Midbrain (tissue), 1 donor: ENCODE data around the gene CDC42.
"Not testable (repeated sequence)": the region's sequence is repeated elsewhere in the genome, so short reads cannot be mapped to it uniquely, and the experiment has no call there.

Source experiments
- DNase-seq: peaks from one replicate; lab custom pipeline; 2025; lab: John Stamatoyannopoulos, UW

Gene CDC42

DNA sequence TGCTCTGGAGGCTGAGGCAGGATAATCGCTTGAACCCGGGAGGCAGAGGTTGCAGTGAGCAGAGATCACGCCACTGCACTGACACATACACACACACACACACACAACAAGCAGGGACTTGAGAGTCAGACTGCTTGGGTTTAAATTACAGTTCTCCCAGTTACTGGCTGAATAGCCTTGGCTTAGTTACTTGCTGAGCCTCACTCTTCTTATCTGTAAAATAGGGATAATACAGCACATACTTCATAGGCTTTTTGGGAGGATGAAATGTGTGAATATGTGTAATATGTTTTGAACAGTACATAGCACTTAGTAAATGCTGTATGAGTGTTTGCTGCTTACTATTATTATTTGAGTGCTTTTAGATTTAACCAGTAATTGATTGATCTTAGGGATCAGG, 23.8 kb downstream of the CDC42 start:
- DNase-seq: no peak

DNA sequence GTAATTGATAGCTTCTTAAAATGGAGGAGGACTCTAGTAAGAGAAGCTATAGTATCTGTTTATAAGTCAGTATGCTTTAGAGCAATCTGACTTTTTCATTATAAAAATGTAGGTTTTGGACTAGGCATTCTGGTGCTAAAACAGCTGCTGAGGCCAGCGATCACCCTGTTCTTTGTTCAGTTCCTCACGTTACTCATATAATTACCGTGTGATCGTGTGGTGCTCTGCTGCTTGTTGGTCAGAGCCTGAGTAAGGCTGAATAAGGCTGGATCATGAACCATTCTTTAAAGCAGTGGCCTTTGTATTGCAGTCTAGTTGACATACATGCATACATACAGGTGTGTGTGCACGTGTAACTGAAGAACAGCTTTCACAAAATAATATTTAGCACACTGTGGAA, 25.2 kb downstream of the CDC42 start:
- no peak for DNase-seq

DNA sequence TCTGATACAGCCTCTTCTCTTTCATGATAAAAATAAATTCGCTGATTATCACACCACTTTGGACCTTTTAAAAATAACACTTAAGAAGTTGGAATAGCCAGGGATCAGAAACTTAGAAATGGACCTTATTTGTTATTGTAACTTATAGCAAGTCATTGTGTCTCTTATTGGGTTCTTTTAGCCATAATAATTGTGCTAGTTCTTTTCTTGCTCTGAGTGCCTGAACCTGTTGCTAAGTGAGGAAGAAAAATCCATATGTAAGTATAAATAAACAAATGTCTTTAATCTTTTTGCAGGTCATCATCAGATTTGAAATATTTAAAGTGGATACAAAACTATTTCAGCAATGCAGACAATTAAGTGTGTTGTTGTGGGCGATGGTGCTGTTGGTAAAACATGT, 25.6 kb downstream of the CDC42 start:
- no peak for DNase-seq

DNA sequence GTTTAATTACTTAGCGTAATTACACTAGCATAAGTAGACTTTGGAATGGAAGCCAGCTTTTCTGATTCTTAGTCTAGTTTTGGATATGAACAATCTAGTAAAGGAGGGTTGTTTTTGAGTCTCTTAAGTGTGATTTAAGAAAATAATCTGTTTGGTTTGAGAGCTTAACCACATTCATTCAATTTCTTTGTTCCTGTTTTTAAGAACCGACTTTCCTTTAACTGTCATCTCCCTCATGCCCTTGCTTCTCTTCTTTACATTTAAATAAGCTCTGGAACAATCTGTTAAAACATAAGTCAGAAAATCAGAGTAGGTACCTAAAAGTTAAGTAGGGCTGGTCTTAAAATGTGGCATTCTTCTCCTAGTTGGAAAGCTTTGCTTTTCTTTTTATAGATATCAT, 27.7 kb downstream of the CDC42 start:
- DNase-seq: no peak

DNA sequence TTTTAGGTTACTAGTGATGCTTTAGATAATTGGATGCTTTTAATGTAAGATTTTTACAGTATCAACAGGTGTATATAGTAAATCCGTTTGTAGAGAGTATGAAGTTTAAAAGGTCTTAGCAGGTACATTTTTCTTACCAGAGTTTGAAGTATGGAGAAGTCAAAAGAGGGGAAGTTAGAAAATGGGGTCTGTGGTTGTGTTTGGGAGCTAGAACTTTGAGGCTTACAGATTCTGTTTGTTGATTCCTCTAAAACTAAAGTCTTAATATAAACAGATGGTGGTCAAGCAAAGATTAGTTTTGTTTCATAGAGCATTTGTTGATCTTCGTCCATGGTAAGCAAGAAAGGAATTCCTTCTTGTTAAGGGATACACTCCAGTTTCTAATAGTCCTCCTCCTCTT, 35.8 kb downstream of the CDC42 start:
- no peak for DNase-seq

DNA sequence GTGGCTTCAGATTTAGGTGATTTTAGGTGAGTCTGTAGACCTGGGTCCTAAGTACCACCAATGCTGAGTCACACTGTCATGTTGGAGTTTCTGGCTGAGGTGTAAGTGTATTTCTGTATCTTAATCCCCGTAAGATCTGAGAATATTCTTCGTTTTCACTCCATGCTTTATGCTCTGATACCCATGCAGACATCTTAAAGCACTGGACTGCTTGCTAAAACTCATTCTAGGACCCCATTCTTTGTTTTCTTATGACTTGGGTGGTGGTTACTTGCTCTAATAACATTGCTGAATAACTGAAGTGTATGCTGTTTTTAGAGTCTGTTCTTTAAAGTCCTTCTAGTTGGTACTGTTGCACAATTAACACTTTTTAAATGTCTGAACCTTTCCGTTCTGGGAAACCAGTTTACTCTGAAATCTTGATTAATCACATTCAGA, 36.6 kb downstream of the CDC42 start:
- no peak for DNase-seq

DNA sequence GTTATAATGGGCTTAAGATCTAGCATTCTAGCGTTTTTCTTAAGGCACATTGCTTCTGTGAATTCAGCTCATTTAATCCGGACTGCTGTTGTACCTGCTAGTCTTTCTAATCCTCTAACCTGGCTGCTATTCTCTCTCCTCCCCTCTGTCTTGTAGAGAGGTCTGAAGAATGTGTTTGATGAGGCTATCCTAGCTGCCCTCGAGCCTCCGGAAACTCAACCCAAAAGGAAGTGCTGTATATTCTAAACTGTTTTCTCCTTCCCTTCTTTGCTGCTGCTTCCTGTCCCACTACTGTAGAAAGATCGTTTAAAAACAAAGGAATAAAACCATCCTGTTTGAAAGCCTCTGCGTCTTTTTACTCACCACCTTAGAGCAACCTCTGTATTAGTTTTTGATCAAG, 37.3 kb downstream of the CDC42 start:
- no peak for DNase-seq

DNA sequence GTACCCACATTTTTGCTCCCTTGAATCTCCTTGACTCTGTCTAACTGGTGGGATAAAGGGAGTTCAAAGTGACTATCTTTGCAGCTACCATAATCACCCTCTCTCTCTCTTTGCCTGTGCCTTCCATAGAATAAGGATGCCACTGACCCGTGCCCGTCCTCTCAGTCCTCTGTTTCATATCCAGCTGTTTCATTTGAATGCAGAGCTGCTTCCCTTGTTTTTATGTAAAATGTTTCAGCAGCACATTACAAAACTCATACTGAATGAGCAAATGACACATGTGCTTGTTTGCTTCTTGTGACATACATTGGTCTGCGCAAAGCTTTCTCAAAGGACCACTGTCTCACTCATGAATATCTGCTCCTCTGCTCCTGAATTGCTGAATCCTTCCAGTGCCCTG, 38.4 kb downstream of the CDC42 start:
- DNase-seq: no peak

DNA sequence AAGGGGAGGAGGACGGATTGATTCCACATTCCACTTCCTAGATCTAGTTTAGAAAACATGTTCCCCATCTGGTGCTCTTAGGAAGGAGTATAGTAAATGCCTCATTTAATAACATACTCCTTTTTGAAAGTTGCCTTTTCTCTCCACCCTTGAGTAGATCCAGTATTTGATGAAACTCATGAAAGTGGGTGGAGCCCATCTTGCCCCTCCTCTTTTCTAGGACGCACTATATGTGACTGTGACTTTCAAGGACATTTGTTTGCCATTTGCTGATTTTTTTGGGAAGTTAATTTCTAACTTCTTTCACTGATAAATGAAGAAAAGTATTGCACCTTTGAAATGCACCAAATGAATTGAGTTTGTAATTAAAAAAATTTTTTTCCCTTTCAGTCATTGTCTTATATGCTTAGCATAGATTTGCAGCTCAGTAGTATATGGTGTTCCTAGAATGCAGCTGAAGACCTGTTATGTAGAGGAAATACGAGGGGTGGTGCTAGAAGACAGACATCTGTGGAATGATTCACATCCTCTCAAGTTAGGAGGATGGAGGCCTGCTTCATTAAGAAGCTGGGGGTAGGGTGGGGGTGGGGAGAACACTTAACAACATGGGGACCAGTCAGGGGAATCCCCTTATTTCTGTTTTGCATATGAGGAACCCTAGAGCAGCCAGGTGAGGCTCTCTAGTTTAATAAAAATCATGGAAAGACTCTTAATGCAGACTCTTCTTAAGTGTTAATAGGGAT, 39.7 kb downstream of the CDC42 start:
- DNase-seq: not testable (repeated sequence)

DNA sequence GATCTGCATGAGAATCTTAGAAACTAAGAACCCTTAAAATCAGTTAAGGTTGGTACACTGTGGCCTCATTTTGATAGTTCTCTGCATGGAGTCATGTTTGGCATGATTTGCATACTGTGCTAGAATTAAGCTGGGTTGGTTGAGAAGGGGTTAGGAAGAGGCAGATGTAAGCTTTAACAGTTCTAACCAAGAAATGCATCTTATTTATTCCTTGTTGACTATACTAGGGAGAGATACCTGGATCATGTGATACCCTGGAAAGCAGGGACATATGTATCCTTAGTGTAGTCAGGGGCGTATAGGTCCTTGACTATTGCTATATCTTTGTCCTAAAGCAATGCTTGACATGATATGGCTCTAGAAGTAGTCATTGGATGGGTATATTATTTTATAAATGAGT, 41.0 kb downstream of the CDC42 start:
- no peak for DNase-seq

DNA sequence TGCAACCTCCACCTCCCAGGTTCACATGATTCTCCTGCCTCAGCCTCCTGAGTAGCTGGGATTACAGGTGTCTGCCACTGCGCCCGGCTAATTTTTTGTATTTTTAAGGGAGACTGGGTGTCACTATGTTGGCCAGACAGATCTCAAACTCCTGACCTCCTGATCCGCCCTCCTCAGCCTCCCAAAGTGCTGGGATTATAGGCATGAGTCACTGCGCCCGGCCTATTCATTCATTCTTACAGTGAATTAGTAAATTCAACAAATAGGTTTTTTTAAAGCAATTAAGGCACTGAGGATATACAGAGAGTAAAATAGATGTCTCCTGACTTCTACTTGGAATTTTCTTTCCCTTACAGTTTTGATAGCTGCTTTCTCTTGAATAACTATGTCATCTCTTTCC, 43.5 kb downstream of the CDC42 start:
- no peak for DNase-seq

DNA sequence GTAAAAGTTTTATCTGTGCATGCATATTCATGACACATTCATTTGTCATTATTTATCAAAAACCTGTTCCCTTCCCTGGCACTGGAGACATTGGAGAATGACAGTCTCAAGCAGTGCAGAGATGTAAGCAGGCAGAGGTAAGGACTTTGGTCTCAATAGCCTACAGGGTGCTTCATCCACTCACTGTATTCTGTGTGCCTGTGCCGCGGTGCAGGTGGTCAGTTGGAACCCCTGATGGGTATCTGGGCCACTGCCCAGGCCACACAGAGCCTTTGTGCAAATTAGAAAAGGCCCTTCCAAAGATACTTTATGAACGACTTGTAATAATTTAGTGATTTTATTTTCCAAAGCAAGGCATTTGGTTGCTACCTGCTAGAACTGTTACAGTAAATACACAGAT, 44.0 kb downstream of the CDC42 start:
- no peak for DNase-seq

DNA sequence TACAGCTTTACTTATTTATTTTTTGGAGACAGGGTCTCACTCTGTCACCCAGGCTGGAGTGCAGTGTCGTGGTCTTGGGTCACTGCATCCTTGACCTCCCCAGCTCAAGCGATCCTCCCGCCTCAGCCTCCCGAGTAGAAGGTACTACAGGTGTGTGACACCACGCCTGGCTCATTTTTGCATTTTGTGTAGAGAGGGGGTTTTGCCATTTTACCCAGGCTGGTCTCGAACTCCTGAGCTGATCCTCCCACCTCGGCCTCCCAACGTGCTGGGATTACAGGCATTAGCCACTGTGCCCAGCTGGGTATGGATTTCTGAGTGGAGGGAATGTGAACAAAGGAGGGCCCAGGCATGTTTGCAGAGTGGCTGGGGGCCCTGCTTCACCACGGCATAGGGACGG, 46.2 kb downstream of the CDC42 start:
- no peak for DNase-seq

DNA sequence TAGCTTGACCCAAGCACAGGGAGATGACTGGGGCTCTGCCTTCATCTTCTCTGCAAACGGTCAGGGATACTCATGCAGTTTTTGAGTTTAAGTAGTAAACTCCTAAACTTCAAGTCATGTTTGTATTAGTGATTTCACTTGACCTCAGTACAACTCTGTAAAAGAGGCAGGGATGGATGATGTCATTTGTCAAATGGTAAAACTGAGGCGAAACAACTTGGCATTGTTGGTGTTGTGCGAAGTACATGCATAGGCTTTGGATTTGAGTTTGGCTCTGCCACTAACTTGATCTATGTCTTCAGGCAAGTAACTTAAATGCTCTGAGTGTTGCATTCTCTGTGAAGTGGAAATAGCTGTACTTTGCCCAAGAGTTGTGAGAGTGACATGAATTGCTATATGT, 47.7 kb downstream of the CDC42 start:
- DNase-seq: no peak

DNA sequence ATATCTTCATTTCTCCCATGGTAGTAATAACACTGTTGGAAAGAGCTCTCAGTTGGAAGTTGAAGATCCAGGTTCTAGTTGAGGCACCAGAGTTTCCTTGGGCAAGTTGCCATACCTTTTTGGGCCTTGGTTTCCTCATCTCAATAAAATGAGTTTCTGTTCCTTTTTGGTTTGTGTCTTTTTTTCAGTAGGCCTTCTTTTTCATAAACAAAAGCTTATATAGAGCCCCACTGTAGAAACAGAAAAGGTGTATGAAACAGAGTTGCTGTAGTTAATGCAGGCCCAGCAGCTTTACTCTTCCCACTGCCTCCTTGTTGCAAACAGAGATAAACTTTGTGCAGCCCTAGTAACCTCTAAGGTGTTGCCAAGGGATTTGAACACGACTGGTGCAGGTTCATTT, 48.7 kb downstream of the CDC42 start:
- DNase-seq: no peak

DNA sequence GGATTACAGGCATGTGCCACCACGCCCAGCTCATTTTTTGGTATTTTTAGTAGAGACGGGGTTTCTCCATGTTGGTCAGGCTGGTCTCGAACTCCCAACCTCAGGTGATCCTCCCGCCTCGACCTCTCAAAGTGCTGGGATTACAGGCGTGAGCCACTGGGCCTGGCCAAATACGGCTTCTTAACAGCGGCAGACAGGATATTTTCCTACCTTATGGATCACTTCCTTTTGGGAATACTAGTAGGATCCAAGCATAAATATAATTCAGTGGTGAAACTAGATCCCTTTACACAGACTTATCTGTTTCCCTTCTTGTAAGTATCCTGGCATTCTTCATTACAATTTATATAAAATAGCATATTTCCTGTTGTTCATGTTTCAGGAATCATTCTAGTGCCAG, 49.5 kb downstream of the CDC42 start:
- DNase-seq: no peak

DNA sequence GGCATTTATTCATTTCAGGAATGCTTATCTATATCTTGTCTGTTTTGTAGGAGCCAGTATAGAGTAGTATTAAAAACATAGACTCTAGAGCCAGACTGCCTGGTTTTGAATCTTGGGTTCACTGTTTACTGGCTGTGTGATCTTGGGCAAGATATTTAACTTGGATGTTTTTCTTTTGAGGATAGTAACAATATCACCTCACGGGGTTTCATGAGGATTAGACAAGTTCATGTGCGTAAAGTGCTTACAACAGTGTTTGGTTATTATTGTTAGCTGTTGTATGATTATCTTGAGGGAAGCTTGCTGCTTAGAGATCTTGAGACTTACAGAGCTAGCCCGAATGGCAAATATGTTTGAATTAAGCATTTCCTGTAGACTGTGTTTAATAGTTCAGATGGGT, 50.2 kb downstream of the CDC42 start:
- DNase-seq: no peak

DNA sequence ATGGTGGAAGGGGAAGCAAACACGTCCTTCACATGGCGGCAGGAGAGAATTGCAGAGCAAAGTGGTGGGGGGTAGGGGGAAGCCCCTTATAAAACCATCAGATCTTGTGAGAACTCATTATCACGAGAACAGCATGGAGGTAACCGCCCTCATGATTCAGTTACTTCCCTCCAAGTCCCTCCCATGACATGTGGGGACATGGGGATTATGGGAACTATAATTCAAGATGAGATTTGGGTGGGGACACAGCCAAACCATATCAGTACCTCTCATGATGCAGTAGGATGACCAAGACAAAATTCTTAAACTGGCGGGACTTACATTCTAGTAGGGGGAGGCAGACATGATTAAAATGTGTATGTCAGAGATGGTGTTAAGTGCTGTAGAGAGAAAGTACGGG, 51.6 kb downstream of the CDC42 start:
- no peak for DNase-seq

DNA sequence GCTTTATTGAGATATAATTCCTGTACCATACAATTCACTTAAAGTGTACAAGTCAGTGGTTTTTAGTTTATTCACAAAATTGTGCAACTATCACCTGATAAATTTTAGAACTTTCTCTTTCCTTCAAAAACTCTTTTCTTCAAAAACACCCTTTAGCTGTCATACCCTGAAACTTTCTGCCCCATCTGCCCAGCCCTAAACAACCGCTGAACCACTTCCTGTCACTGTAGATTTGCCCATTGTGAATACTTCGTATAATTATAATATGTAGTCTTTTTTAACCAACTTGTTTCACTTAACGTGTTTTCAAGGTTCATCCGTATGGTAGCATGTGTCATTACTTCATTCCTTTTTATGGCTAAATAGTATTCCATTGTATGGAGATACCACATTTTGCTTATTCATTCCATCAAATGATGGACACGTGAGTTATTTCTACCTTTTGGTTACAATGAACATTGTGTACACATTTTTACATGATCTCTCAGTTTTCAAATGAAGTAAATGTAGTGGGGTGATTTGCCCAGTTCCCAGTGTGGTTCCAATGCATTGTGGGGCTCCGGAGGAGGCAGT, 52.4 kb downstream of the CDC42 start:
- no peak for DNase-seq

DNA sequence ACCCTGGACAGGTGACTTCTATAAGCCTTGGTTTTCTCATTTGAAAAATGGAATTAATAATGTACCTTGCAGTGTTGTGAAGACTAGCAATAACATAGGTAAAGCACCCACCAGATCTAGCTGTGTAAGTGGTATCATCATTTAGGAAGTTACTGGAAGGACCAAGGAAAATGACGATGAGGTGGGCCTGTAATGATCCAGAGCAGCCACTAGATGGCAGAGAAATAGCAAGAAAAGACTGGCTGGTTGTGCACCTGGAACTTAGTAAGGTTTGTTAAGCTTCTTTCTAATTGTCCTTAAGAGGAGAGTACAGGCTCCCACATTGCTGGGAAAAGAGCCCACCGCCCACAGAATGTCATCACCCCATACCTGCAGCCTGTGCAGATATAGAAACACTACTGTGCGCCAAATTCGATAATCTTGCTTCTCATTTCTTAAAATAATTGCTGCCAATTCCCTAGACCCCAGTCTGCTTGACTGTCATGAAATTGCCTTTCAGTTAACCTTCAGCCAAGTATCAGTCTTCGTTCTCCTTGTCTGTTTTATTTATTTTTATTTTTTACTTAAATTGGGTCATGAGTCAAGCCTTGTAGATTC, 53.2 kb downstream of the CDC42 start:
- peak; percentile 57 for DNase-seq

DNA sequence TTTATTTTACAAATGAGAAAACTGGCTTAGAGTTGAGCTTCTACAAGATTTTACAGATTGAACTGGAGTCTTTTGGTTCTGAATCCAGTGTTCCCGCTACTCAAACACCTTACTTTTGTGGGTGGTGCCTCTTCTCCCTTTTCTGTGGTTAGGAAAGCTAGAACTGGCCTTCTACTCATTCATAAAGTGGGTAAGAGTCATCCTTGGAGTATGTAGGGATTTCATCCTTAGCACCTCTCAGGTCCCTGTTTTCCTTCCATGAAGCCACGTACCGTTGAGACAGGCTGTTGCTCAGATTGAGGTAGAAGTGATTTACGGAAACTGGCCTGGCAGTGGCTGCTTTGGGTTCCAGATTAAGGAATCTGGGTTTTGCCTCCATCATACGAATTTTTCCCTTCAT, 54.6 kb downstream of the CDC42 start:
- no peak for DNase-seq

DNA sequence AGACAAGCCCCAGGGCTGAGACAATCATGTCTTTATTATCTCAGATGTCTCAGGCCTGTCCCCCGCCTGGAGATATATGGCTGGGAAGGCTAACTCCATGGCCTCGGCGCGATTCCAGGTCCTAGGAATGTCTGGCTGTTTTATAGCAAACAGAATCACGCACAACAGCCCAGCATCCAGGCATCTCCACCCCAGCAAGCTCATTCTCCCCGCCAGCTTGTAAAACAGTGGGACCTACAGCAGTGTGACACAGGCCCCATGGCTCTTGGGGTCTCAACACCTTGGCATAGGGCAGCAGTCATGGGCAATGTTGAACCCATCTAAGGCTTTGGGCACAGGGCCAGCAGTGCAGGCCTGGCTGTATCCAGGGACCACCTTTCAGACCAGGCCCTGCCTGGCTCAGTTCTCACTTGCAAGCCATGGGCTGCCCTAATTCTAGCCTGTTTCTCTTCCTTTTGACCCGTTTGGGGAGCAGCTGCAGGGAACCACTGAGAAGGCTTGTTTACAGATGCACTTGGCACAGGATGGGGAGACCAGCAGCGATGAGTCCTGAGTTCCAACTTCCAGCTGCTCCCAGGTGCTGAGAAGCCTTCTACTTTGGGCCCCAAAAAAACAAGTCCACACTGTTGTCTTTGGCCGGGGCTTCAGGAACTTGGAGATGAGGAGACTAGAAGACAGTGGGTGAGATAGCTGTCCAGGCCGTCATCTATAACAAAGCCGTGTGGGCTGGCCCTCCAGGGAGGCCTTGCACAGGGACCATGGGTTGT, 56.0 kb downstream of the CDC42 start:
- no peak for DNase-seq

DNA sequence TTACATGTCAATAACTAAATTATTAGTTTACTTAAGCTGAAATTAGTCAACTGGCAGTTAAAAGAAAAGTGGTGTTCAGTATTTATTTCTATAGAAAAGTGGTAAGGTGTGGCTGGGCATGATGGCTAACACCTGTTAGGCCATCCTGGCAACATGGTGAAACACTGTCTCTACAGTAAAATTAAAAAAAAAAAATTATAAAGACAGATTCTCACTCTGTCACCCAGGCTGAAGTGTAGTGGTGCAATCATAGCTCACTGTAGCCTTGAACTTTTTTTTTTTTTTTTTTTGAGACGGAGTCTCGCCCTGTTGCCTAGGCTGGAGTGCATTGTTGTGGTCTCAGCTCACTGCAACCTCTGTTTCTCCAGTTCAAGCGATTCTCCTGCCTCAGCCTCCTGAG, 57.5 kb downstream of the CDC42 start:
- DNase-seq: no peak
